A549 treated with ZK216348 at 1 μM for 4 hours (cell line): ENCODE results near the gene ZNF148. TPM values are rescaled to one million over a fixed set of nuclear protein-coding genes. Genes with fewer than 3 reads are reported as not detected.

Experiments used
- total RNA-seq: library from RNA; stranded (reverse); fragments of 200-300 nt; extraction: Qiagen RNA extraction; gene quantifications from 5 replicates; pipeline ENCODE4 v1.2.3, GENCODE V29; 2022; ENCODE audit warnings: low read depth

The ZNF148 gene, protein sequence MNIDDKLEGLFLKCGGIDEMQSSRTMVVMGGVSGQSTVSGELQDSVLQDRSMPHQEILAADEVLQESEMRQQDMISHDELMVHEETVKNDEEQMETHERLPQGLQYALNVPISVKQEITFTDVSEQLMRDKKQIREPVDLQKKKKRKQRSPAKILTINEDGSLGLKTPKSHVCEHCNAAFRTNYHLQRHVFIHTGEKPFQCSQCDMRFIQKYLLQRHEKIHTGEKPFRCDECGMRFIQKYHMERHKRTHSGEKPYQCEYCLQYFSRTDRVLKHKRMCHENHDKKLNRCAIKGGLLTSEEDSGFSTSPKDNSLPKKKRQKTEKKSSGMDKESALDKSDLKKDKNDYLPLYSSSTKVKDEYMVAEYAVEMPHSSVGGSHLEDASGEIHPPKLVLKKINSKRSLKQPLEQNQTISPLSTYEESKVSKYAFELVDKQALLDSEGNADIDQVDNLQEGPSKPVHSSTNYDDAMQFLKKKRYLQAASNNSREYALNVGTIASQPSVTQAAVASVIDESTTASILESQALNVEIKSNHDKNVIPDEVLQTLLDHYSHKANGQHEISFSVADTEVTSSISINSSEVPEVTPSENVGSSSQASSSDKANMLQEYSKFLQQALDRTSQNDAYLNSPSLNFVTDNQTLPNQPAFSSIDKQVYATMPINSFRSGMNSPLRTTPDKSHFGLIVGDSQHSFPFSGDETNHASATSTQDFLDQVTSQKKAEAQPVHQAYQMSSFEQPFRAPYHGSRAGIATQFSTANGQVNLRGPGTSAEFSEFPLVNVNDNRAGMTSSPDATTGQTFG
- 7.6 to 12.1 TPM (median 9.9 TPM) in 5 replicates for total RNA-seq

DNA sequence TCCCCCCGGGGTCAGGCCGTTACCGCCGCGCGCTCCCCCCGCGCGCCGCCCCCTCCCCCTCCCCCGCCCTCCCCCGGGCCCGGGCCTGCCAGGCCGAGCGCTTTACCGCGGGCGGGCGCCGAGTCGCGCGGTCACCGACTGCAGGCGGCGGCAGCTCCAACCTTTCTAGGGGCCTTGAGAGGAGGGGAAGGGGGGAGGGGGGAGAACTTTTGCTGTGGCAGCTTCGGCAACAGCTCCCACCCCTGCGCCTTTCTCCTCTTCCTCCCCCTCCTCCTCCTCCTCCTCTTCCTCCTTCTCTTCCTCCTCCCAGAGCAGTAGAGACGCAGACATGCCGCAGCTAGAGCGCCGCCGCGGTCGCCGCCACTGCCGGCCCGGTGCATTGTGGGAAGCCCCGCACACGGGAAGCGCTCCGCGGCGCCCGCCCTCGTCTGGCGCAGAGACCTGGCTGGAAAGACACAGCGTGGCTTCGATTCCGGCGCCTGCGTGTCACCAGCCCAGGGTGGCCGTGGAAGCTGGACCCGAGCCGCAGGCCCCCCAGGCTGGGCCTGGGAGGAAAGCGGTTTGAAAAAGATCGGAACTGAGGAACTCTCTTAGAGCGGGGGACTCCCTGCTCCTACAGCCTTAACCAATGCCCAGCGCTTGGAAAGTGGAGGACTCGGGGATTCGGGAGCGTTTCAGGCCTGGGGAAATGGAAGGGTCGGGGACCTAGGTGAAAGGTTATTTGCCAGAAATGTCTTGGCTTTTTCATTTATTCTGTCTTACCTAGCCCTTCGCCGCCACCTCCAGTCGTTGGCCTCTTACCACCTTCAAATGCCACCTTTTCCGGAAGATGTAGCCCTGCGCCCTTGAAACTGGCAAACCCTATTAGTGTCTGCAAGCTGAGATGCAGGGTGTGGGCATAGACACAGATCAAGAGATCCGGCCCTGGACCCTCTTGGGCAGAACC, at the start of gene ZNF148:
Gene ZNF148, minus strand, starts transcription at position 330 of the 946 bp plus-strand sequence. CDS start 61,685 bp downstream, outside the sequence.

GRCh38 chr3:125212509-125213363, 162.4 kb downstream of the ZNF148 start, which contains the start of gene SLC12A8:
SLC12A8 (minus strand) TSS chr3:125212748; CDS start chr3:125211349, 1,399 bp downstream.

Other genes with a start within 250 kb of the ZNF148 start
- 0.89 to 1.6 TPM (median 1.3 TPM) in 5 replicates for gene SLC12A8, start 162.6 kb downstream of the ZNF148 start, total RNA-seq
- gene SNX4, start 144.9 kb upstream of the ZNF148 start, total RNA-seq: 18.9 to 28.7 TPM (median 23.8 TPM) in 5 replicates
- 5.3 to 8.5 TPM (median 7.3 TPM) in 5 replicates for gene OSBPL11, start 220.2 kb upstream of the ZNF148 start, total RNA-seq